BE2C (cell line): Measurements from ENCODE around the gene TPST2.

Source experiments
- DNase-seq: peaks from one replicate; pipeline ENCODE4 v3.0.0-alpha.2; 2020
- H3K27me3 ChIP-seq: fragments of 250-450 bp; sonication (Bioruptor Pico); 2 replicates; pipeline ENCODE4 v1.5.1; 2020; ENCODE audit warnings: mild to moderate bottlenecking
- H3K36me3 ChIP-seq: fragments of 250-450 bp; sonication (Bioruptor Pico); 2 replicates; pipeline ENCODE4 v1.5.1; 2020; ENCODE audit warnings: mild to moderate bottlenecking
- H3K4me1 ChIP-seq: fragments of 250-450 bp; sonication (Bioruptor Pico); 2 replicates; pipeline ENCODE4 v1.5.1; 2020
- H3K4me3 ChIP-seq: 2 replicates; pipeline ENCODE4 v1.5.1; 2011; ENCODE audit warnings: low read depth, low read length
- H3K9me3 ChIP-seq: fragments of 250-450 bp; sonication (Bioruptor Pico); 2 replicates; pipeline ENCODE4 v1.5.1; 2020
- TF ChIP-seq, protein P1 (sequence below): IDR thresholded peaks from 2 replicates; pipeline ENCODE4 v1.5.1; 2012; ENCODE audit warnings: mild to moderate bottlenecking, low read depth, low read length

The TPST2 gene

DNA sequence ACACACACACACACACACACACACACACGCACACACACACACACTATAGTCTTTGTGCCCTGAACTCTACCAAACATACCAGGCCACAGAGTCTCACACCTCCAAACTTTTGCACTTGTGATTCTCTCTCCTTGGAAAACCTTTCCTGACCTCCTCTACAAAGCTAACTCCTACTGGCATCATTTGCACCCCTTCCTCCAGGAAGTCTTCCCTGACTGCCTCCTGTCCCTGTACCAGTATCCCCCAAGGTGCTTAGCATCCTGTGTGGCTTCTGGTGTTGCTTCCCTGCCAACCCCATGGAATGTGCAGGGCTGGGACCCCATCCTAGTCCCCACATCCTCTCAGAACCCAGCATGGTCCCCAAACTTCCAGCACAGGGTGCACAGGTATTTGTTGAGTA, 8.9 kb downstream of the TPST2 start:
- H3K27me3 ChIP-seq = no peaks in the 10 kb centered on the region
- H3K36me3 ChIP-seq = no peaks in the 10 kb centered on the region
- H3K9me3 ChIP-seq = no peaks in the 10 kb centered on the region
- H3K4me3 ChIP-seq = no peak overlapping the region
- DNase-seq = no peak
- TF ChIP-seq, protein P1, sequence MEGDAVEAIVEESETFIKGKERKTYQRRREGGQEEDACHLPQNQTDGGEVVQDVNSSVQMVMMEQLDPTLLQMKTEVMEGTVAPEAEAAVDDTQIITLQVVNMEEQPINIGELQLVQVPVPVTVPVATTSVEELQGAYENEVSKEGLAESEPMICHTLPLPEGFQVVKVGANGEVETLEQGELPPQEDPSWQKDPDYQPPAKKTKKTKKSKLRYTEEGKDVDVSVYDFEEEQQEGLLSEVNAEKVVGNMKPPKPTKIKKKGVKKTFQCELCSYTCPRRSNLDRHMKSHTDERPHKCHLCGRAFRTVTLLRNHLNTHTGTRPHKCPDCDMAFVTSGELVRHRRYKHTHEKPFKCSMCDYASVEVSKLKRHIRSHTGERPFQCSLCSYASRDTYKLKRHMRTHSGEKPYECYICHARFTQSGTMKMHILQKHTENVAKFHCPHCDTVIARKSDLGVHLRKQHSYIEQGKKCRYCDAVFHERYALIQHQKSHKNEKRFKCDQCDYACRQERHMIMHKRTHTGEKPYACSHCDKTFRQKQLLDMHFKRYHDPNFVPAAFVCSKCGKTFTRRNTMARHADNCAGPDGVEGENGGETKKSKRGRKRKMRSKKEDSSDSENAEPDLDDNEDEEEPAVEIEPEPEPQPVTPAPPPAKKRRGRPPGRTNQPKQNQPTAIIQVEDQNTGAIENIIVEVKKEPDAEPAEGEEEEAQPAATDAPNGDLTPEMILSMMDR = no peak
- no peaks in the 10 kb centered on the region; the same call in 1 of the 2 replicates for H3K4me1 ChIP-seq

DNA sequence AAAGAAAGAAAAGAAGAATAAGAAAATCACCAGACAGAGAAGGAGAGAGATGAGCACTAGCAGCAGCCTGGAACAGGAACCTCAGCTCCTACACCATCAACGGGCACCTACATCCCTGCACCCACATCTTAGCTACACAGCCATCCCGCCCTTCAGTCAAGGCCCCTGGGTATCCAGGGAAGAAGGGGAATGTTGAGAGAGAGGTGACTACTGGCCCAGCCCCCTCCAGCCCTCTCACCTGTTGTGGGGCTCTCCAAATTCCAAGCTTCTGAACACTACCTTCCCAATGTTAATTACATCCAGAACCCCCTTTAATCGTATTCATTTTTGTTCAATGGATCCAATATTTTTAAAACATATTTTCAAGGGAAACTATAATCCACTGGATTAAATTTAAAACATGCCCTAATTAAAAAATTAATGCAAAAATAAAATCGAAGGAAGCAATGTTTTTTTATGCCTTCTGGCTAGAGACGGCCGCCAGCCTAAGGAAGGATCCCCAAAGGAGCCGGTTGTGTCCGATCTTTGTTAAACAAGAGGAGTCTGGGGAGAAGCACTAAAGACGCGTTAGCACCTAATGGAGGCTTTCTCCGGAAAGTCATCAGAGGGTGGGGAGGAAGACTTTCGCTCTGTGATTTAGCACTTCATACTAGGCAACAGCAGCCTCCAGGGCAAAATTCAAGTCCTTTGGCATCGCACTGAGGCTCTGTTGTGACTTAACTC, 9.5 kb downstream of the TPST2 start:
- Histone ChIP-seq H3K9me3 (no peaks in the 10 kb centered on the region), H3K4me3 (no peak overlapping the region), H3K27me3 (no peaks in the 10 kb centered on the region), H3K4me1 (no peaks in the 10 kb centered on the region; the same call in 1 of the 2 replicates), H3K36me3 (no peaks in the 10 kb centered on the region)
- DNase-seq = no peak
- TF ChIP-seq, protein P1 = no peak

DNA sequence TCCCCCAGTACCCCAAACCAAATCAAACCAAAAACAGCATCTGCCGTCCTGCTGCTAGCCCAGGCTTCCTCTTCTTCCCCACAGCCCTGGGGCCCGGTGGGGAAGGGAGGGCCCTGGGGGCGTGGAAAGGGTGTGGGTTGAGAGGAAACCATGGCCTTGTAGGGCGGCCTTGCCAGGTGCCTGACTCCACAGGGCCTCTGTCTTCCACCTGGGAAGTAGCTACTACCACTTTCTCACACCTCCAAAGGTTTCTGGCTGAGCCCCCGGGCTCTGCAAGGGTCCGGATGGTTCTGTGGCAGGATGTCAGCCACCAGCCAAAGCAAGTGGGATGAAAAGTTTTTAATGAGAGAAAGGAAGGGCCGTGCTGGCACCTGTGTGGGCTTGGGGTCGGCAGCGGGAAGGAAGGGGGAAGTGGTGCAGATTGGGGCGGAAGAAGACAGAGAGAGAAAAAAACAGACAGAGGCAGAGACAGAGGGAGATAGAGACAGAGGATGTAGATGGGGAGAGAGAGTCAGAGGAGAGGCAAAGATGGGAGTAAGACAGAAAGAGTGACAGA, 10.5 kb downstream of the TPST2 start:
- TF ChIP-seq, protein P1 = no peak
- H3K4me3 ChIP-seq = no peak overlapping the region

DNA sequence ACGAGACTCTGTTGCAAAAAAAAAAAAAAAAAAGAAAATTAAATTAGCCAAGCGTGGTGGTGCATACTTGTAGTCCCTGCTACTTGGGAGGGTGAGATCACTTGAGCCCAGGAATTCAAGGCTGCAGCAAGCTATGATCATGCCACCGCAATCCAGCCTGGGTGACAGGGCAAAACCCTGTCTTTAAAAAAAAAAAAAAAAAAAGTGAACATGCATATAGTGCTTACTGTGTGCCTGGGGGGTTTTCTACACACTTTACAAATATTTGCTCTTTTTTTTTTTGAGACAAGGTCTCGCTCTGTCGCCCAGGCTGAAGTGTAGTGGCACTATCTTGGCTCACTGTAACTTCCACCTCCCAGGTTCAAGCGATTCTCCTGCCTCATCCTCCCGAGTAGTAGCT, 12.9 kb downstream of the TPST2 start:
- DNase-seq = no peak
- Histone ChIP-seq H3K27me3 (no peaks in the 10 kb centered on the region), H3K9me3 (no peaks in the 10 kb centered on the region), H3K4me3 (no peak overlapping the region), H3K36me3 (no peaks in the 10 kb centered on the region), H3K4me1 (no peaks in the 10 kb centered on the region)
- TF ChIP-seq, protein P1 = no peak

More for the DNA sequence above, 10.5 kb downstream of the TPST2 start:
- Histone ChIP-seq H3K36me3 (no peaks in the 10 kb centered on the region), H3K27me3 (no peaks in the 10 kb centered on the region), H3K4me1 (no peaks in the 10 kb centered on the region), H3K9me3 (no peaks in the 10 kb centered on the region)
- DNase-seq = no peak

DNA sequence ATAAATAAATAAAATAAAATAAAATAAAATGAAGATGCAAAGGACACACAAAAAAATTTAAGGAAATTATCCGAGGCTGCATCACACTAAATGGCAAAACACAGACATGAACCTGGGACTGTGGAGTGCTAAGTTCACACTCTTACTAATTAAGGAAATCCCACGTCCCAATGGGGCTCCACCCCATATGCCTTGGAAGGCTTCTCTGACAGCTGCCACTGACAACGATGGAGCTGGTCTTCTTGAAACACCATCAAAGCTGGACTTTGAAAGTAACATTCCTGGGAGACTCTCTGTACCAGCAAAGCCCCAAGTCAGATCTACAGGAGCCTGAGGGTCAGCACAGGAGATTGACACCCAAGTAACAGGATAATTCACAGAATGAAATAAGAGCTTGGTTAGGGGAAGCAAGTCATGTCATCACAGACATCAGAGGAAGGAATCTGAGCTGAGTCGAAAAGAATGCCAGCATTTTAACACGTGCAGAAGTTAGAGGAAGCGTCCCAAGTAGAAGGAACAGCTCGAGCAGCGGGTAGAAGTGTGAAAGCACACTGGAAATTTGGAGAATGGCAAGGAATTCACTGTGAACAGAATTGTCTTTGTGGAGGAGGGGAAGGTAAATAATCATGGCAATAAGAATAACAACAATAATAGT, 13.8 kb downstream of the TPST2 start:
- H3K27me3 ChIP-seq = no peaks in the 10 kb centered on the region
- H3K9me3 ChIP-seq = no peaks in the 10 kb centered on the region
- TF ChIP-seq, protein P1 = no peak
- no peak overlapping the region for H3K4me3 ChIP-seq
- DNase-seq = no peak
- no peaks in the 10 kb centered on the region for H3K36me3 ChIP-seq
- H3K4me1 ChIP-seq = no peaks in the 10 kb centered on the region
